ENCODE results near the gene ARHGEF25.
"Not testable (repeated sequence)": the region's sequence is repeated elsewhere in the genome, so short reads cannot be mapped to it uniquely, and the experiment has no call there.

The ARHGEF25 gene

DNA sequence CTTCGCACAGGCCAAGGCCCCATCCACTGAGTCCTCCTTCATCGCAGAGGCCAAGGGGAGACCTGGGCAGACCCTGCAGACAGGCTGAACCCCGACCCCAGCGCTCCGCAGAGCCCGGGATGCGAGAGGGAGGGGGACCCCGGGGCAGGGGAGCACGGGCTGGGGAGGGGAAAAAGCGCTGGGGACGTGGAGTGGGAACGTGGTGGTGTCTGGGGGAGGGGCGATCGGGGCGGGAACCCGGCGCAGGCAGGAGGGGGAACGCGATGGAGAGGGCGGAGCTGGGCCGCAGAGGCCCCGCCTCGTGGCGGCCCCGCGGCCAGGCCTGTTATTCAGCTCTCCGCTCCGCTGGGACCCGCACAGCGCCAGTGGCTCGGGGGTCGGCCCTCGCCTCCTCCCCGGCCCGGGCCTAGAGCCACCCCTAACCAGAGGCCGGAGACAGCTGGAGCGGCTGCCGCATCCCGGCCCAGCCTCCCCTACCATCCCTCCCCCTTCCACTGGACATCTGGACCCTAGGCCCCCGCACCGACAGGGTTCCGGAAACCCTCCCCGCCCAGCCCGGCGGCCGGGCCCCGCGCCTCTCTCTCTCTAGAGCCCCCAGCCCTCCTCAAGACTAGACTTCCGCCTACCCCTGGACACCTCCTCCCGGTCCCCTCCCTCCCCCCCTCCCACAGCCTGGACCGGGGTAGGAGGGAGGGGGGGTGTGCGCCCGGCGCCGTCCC lies at the start of gene ARHGEF25:
TSS of gene ARHGEF25 (plus strand) at position 328 of the 719 bp plus-strand sequence. CDS start 460 bp downstream, outside the sequence.
- DNase-seq (ENCODE audit: low spot score), result peak; percentile 94

DNA sequence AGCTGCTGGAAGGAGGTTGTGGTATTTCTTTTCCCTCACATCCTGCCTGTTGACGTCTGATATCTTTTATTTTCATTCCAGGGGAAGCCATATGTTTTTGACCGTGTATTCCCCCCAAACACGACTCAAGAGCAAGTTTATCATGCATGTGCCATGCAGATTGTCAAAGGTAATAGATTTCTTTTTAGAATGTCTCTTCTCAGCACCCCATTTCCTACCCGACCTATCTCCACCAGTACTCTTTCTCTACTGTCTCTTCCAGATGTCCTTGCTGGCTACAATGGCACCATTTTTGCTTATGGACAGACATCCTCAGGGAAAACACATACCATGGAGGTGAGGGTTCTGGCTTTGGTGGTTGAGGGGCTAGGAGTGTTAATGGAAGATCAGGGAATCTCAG lies 47.9 kb upstream of the ARHGEF25 start:
- DNase-seq (ENCODE audit: low spot score), result no peak

DNA sequence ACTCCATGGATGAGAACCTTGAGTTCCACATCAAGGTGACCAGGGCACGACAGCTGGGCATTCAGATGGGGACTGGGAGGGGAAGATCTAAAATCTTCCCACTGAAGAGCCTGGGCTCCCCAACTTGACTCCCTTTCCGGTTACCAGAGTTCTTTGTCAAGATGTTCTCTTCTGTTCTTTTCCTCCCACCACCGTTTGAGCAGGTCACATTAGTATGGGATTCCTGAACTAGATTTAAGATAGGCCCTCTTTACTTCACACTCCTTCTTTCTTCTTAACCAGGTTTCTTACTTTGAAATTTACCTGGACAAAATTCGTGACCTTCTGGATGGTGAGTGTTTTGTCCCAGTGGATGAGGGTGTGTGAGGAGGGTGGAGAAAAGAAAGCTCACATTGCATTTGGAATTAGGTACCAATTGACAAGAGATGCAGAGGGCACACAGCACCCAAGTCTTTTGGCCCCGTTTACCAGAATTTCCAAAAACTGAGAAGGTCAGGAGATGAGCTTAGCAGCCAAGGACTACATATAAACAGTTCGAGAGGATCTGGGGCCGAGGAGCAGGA lies 47.0 kb upstream of the ARHGEF25 start:
- no peak for DNase-seq (ENCODE audit: low spot score)

DNA sequence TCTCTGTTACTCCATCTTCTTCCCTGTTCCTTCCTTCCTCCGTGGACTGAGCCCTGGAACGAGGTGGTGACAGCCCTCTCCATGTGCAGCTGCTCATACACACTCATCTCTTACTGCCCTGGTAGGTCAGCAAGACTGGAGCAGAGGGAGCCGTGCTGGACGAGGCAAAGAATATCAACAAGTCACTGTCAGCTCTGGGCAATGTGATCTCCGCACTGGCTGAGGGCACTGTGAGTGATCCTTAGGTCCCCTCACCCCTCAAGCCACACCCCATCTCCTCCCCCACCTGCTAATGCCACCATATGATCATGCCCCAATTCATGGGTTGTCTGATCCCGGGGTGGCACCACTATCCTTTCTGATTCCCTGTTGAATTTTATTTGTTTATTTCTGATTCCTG lies 42.4 kb upstream of the ARHGEF25 start:
- no peak for DNase-seq (ENCODE audit: low spot score)

DNA sequence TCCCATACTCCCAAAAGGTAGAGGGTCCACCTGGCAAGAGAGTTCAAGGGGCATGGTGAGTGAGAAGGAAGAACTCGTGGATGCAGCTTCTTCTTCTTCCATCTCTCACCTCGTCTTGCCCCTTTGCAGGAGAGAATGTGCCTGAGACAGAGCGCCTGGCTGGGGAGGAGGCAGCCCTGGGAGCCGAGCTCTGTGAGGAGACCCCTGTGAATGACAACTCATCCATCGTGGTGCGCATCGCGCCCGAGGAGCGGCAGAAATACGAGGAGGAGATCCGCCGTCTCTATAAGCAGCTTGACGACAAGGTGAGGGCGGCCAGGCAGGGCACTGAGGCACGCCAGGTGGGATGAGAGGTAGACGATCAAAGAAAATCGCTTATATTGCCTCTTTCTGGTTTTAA lies 41.4 kb upstream of the ARHGEF25 start:
- DNase-seq (ENCODE audit: low spot score), result no peak

DNA sequence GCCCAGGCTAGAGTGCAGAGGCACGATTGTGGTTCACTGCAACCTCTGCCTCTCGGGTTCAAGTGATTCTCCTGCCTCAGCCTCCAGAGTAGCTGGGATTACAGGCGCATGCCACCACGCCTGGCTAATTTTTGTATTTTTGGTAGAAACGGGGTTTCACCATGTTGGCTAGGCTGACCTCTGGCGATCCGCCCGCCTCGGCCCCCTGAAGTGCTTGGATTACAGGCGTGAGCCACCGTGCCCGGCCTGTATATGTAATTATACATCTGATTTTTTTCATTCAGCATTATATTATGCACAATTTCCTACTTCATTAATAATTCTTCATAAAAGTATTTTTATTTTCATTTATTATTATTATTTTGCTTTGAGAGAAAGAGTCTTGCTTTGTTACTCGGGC lies 40.8 kb upstream of the ARHGEF25 start:
- not testable (repeated sequence) for DNase-seq (ENCODE audit: low spot score)

DNA sequence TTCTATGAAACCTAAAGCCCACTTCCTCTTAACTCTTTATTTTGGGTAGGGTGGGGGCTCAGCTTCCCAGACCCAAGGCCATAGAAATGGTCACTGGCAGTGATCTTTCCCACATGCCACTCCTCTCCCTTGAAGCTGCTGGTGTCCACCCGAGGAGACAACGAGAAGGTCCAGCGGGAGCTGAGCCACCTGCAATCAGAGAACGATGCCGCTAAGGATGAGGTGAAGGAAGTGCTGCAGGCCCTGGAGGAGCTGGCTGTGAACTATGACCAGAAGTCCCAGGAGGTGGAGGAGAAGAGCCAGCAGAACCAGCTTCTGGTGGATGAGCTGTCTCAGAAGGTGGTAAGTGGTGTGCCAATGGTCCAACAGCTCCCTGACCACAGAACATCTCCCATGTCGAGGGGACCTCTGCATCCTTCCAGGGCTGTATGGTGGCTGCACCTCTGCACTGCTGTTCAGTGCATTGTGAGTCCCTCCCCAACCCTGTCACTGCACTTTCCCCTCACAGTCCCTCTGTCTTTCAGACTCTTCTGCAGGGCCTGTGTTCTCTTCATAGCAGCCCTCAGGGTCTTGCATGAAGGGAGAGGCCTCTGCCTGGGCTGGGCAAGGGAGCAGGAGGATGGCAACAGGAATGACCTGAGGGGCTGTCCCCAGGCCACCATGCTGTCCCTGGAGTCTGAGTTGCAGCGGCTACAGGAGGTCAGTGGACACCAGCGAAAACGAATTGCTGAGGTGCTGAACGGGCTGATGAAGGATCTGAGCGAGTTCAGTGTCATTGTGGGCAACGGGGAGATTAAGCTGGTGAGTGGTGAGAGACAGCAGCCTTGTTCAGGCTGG lies 39.1 kb upstream of the ARHGEF25 start:
- DNase-seq (ENCODE audit: low spot score), result no peak

DNA sequence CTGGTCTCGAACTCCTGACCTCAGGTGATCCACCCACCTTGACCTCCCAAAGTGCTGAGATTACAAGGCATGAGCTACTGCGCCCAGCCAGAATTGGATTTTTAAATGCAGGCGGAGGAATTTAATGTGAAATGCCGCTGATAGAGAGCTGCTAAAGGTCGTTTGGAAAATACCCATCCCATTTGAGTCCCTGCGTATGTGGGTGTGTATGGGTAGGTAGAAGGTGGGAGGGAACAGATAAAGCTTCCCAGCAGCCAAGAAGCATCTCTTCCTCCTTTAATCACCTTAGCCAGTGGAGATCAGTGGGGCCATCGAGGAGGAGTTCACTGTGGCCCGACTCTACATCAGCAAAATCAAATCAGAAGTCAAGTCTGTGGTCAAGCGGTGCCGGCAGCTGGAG lies 36.4 kb upstream of the ARHGEF25 start:
- DNase-seq (ENCODE audit: low spot score), result no peak

DNA sequence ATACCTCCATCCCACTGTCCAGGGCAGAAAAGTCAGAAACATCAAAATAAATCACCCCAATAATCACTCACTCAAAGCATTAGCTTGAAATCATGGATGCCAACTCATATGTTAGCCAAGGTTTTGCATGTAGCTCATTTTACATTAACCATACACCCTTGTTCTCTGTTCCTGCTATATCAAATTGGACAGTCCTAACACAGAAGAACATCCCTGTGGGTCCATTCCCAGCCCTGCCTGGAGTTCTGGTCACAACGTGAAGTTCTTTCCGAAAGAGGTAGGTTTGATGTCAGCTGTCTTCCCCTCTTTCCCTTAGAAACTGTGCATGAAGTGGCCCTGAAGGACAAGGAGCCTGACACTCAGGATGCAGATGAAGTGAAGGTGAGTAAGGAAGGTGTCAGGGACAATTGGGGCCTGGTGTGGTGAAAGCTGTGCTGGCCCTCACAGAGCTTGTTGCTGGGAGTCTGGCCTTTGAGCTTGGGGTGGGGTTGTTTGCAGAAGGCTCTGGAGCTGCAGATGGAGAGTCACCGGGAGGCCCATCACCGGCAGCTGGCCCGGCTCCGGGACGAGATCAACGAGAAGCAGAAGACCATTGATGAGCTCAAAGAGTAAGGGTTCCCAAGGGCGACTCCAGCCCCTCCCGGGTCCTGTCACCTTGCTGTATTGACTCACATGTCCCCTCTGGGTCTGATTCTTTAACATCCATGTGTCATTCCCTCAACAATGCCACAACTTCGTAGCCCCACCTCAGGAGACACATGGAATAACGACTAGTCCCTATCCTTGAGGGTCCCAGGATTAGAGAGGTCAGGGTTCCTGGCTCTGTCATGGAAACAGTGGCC lies 35.2 kb upstream of the ARHGEF25 start:
- no peak for DNase-seq (ENCODE audit: low spot score)

DNA sequence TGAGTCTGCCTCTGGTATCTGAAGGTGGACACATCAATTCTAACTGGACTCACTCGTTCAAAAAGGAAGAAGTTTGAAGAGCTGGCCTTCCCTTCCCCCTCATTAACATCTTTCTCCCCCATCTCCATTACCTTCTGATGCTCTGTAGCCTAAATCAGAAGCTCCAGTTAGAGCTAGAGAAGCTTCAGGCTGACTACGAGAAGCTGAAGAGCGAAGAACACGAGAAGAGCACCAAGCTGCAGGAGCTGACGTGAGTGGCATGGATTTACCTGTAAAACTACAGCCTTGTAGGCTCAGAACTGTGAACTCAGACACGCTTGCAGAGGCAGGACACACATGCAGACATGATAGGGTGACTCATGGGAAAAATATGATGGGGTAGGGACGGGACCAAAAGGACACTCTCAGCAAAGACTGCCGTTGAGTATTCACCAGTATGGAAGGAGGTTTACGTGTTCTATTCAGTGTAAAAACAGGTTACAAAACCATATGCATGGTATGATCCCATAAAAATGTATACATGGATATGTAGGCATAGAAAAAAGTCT lies 34.5 kb upstream of the ARHGEF25 start:
- DNase-seq (ENCODE audit: low spot score), result no peak

DNA sequence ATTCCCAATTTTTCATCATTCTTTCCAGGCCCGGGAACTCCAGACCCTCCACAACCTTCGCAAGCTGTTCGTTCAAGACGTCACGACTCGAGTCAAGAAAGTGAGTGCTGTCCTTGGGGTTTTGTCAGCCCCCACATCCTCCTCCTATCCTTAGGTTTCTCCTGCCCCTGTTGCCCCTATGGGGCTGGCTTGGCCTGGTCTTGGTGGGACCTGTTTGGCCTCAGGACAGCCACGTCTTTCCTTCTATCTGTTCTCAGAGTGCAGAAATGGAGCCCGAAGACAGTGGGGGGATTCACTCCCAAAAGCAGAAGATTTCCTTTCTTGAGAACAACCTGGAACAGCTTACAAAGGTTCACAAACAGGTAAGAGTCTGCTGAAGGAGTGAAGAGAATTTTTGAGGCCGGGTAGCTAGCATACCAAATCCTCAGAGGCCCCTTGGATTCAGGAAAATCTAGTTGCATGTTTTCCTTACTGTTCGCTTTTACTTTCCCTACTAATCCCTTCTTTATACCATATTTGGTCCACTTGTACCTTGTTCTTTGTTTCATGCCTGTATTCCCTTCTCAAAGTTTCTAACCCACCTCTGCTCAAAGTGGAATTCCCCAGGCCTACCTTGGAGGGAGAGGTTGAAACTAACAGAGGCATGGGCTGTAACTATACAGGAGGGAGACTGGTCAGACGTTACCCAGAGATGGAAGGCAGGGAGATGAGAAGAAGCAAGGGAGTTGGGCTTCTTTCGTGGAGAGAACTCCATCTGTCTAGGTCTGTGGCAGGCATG lies 33.1 kb upstream of the ARHGEF25 start:
- DNase-seq (ENCODE audit: low spot score), result no peak

DNA sequence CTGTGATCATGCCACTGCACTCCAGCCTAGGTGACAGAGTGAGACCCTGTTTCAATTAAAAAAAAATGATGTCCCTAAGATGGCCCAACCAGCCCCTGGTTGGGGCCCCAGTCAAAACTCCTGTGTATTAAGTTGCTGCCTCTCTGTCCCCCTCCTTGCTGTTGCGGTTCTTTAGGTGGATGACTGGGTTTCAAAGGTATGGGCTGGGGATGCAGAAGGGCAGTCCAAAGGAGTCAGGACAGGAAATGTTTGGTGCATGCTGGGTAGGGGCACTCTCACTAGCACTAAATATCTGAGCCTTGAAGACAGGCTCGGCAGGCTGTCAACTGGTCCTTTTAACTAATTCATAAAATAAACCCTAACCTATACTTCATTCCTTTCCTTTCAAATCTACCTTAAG lies 32.2 kb upstream of the ARHGEF25 start:
- DNase-seq (ENCODE audit: low spot score), result no peak

DNA sequence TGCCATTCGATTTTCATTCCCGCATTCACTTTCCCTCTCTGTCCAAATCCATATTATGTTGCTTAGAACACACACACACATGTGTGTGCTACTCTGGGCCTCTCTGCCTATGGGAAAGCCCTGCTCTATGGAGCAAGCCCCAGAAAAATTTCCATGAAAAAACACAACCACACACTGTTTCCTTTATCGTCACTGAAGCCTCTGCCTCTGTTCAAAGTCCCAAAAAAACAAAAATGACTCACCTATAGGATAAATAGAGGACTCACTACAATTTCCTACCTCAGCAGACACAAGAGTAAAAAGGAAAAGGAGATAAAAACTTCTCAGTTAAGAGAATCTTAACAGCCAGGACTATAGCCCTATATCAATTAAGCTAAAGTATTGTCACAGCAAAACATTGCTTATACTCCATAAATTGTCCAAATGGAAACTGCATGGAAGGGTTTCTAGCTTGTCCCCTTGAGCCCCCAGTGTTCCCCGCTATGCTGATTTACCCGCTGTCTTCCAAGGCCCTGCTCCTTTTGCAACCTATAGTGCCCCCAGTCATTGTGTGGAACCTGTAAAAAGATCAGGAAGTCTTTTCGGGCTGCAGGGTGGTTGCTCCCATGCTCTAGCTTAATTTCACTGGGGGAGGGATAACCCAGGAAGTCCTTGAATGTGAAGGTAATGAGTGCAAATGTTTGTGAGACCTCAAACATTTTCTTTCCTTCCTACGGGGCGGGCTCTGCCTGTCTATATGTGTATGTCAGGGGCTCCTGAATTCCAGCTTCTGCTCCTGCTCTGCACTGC lies 31.4 kb upstream of the ARHGEF25 start:
- DNase-seq (ENCODE audit: low spot score), result no peak

DNA sequence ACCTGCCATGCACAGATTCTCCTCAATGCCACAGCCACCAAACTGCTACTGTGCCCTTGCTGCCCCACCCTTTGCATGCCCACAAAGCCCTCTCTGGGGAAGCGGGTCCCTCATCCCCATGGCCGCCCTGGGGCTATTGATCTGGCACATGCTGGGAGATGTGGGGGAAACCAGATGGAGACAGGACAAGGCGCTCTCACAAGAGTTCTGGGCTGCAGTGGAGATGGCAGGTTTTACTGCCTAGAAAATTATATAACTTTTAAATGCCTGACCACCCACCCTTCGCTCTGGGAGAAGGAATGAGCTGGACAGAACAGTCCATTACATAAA lies 30.8 kb upstream of the ARHGEF25 start:
- no peak for DNase-seq (ENCODE audit: low spot score)

DNA sequence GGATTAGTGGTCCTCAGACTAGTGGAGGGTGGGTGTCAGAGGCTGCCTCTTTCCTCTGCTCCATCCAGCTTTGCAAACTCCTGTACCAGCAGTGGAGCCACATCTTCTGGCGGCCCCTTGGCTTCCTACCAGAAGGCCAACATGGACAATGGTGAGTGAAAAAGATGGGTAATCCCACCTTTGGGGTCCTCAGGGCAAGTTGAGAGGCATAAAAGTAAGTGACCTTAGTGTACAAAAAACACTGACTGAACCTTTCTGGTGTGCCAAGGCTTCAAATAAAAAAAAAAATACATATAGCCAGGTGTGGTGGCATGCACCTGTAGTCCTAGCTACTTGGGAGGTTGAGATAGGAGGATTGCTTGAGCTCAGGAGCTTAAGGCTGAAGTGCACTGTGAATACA lies 29.4 kb upstream of the ARHGEF25 start:
- no peak for DNase-seq (ENCODE audit: low spot score)

DNA sequence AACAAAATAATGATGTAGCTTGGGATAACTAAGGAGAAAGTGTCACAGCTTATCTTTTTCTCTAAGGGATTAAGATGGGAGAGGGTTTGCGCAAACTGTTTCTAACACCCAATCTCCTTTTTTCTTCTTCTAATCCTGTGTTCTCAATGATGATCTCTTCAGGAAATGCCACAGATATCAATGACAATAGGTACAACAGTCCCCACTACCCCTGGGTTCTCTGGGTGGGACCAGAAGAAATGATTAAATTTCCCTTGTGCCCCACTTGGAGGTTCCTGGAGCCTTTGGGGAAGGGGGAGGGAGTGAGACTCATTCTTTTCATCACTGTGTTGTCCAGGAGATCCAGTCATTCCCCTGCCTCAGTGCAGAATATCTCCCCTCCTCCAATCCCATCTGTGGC lies 28.8 kb upstream of the ARHGEF25 start:
- no peak for DNase-seq (ENCODE audit: low spot score)

DNA sequence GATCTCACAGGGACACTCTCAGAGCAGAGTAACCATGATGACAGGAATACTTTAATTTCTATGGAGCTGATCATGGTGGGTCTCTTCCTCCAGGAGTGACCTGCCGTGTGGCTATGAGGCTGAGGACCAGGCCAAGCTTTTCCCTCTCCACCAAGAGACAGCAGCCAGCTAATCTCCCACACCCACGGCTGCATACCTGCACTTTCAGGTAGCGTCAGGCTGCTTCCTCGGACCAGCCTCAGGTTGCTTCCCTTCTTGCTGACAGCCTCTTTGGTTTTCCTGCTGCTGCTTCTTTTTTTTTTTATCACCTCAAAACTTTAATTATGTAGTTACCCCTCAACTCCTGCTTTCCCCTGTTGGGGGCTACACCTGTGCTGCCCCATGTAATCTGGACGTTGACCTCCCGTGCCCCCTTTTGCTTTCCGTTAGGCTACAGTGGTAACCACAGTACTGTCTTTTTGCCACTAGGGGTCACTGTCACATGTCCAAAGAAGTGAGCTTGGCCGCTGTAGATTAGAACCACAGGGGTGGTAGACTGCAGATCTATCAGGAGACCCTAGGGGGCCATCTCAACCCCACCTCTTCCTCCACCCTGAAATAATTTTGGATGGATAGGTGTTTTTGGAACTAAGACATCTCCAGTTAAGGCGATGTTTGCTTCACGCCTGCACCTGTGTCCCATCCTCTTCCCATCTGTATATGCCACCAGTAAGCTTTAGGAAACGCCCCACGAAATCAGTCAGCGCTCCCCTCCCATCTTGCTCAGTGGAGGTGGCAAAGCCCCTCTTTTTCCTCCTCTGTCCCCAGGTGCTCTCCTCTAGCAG lies 28.0 kb upstream of the ARHGEF25 start:
- peak; percentile 90 for DNase-seq (ENCODE audit: low spot score)

DNA sequence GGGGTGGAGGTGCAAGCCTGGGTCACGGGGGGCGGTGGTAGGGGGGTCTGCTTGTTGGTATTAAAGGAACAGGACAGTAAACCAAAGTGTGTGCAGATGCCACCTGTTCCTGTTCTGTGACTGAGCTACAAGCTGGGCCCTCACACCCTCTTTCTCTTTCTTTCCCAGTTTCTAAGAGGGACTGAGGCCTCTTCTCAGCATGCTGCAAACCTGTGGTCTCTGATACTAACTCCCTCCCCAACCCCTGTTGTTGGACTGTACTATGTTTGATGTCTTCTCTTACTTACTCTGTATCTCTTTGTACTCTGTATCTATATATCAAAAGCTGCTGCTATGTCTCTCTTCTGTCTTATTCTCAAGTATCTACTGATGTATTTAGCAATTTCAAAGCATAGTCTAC lies 27.2 kb upstream of the ARHGEF25 start:
- no peak for DNase-seq (ENCODE audit: low spot score)

DNA sequence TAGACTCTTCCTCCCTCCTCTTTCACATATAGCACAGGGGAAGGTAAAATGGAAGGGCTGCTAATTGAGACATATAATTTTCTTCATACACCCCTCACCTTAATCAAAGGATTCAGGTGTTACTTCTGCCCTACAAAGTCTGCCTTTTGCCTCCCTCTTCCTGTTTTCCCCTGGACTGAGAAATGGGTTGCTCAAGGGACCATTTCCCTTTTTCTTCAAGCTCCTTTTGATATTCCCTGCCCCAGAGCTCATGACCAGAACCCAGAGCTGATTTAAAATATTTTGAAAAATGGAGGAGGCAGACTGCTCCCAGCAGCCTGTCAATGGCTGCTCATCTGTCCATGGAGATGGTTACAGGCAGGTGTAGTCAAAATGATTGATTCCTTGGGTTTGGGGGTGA lies 26.5 kb upstream of the ARHGEF25 start:
- no peak for DNase-seq (ENCODE audit: low spot score)

DNA sequence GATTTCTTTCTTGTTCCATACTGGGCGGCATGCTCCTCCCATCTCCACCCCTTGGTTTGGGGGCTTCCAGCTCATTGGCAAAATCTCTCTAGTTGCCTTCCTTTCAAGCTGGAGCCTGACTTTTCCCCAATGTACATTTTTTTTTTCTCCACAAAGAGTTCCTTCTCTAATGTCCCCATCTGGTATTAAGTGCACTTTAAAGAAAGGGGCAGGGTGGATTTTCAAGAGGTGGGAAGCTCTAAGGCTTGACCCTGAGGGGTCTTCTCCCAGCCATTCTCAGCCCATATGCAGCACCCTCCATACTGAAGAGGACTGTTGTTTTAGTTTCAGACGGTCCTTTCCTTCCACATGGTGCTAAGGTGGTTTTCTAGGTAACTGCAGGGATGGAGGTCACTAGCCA lies 26.1 kb upstream of the ARHGEF25 start:
- DNase-seq (ENCODE audit: low spot score), result no peak

All from AG08396 (cell line).